ENCODE measurements around the gene FHOD3. TPM values are rescaled to one million over a fixed set of nuclear protein-coding genes. Genes with fewer than 3 reads are reported as not detected.

The FHOD3 gene
- polyA plus RNA-seq, 4 donors: 36.8 to 46.8 (median 42.1) TPM

DNA sequence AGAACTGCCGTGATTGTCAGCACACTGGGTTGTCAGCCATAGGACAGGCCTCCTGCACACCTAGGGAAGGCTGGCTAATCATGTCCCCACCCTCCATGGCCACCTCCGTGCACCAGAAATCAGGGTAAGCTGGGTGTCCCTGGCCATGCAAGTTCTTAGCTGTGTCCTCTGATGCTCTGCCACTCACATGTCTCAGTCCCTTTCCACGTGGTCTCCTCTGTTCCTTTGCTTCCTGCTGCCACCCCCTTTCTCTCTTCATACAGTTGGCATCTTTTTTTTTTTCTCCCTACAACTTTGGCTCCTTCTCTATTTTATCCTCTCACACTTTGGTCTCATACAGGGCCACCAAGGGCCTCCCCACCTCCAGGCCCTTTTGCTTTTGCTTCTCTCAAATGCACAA is 377.6 kb downstream of the FHOD3 start:
- no peak for DNase-seq (ENCODE audit: low read depth in 4 of 4, low spot score in 3 of 4)

DNA sequence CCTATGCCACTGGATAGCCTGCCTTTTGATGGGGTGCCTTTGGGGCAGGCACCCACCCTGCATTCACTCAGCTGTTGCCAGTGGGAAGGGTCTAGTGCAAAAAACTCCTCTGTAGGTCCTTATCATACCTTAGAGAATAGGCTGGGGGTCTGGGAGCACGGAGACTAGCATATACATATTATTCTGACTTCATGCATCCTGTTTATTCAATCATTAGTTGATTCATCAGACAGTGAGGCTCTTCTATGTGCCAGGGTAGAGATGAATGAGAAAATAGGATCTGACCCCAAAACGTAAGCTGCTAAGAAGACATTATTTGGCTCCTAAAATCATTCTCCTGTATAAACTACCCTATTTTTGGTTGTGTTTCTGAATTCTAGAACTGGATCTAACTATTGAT is 378.0 kb downstream of the FHOD3 start:
- no peak for DNase-seq (ENCODE audit: low read depth in 4 of 4, low spot score in 3 of 4)

- no peak for DNase-seq (ENCODE audit: low read depth in 4 of 4, low spot score in 3 of 4)
Observed at GRCh38 chr18:36676629-36677028, 379.1 kb downstream of the FHOD3 start.

GRCh38 chr18:36680042-36680441 is 382.5 kb downstream of the FHOD3 start:
- DNase-seq (ENCODE audit: low read depth in 4 of 4, low spot score in 3 of 4): no peak

- DNase-seq (ENCODE audit: low read depth in 4 of 4, low spot score in 3 of 4): no peak
Observed at GRCh38 chr18:36685580-36685979, 388.1 kb downstream of the FHOD3 start.

DNA sequence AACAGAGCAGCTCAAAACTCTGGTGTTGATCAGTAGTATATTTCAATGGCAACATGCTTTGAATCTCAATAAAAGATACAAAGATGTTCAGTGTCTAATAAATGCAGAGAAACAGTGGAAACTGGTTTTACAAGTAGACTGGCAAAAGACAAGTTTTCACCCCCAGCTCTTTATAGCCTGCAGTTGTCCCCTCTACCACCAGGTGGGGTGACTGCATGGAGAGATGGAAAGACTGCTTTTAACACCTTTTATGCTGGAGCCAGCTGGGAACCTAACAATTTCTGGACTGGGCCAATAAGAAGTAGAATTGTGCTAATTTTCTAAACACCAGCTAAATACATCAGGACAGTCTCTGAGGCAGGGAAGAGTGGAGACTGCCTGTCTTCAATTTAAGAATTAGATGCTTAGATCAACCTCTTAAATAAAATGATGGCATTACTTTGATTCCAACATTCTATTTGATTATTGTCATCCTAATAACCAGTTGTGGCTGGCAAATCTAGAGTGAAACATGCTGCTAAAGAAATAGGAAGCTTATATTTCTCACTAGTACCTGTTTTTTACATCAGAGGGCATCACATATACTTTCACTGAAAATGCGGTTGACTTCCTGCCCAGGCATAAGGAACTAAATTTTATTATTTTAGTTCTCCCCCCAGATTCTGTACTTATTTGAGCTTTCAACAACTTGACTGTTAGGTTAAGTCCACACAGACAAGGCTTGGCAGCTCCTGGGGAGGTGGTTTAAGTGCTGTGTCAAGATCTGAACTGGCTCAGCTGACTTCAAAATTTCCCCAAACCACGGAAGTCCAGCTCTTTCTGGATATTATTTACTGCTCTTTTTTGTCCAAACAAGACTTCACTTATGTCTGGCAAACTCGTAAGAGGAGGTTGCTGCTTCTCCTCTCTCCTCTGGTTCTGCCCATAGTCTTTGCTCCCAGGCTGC is 390.8 kb downstream of the FHOD3 start:
- peak in 3 of 4 donors; percentile 50 to 62 (median 51) for DNase-seq (ENCODE audit: low read depth in 4 of 4, low spot score in 3 of 4)

GRCh38 chr18:36692371-36692770 is 394.9 kb downstream of the FHOD3 start:
- DNase-seq (ENCODE audit: low read depth in 4 of 4, low spot score in 3 of 4): no peak

DNA sequence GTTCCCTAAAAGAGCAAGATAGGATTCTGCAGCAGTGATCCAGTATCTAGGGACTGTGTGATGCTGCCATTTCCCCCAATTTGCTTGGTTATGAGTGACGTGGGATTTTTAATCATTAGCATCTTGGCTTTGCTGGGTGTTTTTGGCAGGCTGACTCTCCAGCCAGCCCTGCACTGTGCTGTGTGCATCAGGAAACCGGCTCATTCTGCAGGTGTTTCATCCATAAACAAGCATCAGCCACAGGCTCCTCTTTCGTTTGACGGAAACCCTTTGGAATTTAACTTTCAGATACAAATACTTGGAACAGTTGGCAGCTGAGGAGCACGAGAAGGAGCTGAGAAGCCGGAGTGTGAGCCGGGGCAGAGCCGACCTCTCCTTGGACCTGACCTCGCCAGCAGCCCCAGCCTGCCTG is 395.4 kb downstream of the FHOD3 start:
- no peak for DNase-seq (ENCODE audit: low read depth in 4 of 4, low spot score in 3 of 4)

GRCh38 chr18:36693931-36694620 is 396.6 kb downstream of the FHOD3 start:
- DNase-seq (ENCODE audit: low read depth in 4 of 4, low spot score in 3 of 4): no peak

DNA sequence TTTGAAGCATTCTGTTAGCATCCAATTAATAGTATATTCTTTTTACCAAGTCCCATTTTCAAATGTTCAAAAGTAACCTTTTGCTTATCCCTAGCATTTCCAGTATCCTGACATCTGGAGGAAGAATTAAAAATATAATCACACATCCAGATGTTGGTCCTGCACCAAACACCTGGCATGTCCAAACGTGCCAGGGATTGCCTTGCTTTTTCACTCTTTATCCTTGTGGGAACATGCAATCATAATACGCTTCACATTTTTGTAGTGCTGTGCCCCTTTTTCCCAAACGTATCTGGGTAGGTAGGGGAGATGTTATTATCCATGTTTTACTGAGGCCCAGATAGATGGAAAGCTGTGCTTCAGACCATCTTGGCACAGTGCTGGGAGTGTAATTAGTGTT is 398.3 kb downstream of the FHOD3 start:
- DNase-seq (ENCODE audit: low read depth in 4 of 4, low spot score in 3 of 4): no peak

DNA sequence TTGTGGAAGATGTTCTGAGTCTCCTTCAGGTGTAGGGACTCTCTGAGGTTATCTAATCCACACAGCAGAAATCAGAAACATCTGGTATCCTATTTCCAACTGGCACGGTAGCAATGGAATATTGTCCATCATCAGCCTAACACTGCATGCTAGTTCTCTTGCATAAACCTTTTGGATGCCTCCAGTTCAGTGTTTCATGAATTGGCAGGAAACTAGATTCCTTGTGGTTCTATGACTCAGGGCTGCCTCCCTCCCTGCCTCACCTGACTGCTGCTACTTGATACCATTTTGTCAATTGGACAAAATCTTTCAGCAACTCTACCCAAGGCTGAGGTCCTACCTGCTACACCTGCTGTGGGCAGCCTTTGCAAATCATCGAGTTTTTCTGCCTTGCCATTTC is 400.4 kb downstream of the FHOD3 start:
- DNase-seq (ENCODE audit: low read depth in 4 of 4, low spot score in 3 of 4): no peak

DNA sequence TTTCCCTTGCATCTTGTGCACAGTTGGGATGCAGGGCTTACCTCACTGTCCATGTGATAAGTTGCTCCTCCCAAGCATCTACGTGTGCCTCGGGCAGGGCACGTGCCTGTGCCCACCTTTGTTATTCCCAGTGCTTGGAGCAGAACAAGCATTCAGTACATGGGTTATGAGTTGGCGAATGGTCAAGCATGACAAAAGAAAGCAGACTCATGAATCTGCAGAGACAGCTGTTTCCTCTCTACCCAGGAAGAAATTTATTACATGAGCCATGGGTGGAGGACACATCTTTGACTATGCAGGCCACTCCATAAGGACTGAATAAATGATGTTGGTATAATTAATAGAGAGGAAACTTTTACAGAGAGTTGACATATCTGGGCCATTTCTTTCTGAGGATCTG is 403.4 kb downstream of the FHOD3 start:
- DNase-seq (ENCODE audit: low read depth in 4 of 4, low spot score in 3 of 4): no peak

DNA sequence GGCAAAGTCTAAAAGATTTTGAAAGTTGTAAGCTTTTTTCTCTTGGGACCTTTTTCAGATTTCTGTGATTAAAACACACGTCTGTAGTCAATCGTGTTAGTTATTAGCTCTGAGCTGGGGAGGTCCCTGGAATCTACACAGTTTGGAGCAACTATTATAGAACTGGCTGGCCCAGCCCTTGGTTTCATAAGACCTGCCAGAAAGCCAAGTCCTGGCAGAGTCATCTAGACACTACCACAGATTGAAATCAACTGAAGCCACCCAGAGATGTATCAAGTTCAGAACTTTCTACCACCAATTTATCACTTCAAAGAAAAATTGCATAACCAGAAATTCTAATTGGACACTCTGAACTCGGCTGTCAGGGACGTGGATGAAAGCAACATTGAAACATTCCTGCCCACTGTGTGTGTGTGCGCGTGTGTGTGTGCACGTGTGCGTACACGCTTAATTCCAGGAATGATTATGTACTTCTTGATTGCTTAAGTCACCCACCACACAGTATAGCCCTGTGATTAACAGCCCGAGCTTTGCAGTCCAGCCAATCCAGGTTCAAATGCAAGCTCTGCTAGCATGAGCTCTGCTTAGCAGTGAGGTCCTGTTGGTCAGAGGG is 405.0 kb downstream of the FHOD3 start:
- no peak for DNase-seq (ENCODE audit: low read depth in 4 of 4, low spot score in 3 of 4)

DNA sequence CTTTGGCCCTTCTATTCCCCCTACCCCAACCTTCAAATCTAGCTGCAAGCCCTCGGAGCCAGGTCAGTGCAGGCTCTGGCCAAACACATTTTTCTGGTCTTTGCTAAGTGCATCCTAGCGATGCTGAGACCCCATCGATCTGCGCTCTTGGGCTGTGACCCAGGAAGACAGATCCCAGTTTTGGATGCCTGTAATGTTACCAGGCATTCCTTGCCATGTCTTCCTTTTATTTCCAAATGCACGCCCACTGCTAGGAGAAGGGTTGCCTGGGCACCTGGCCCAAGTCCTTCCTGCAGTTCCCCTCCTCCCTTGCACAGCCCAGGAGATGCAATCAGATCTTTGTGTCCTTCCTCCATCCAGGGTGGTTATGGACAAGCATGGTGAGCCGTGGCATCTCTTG is 406.6 kb downstream of the FHOD3 start:
- DNase-seq (ENCODE audit: low read depth in 4 of 4, low spot score in 3 of 4): no peak

GRCh38 chr18:36706134-36706881 is 408.8 kb downstream of the FHOD3 start:
- peak in 2 of 4 donors; percentile 20 to 22 for DNase-seq (ENCODE audit: low read depth in 4 of 4, low spot score in 3 of 4)

DNA sequence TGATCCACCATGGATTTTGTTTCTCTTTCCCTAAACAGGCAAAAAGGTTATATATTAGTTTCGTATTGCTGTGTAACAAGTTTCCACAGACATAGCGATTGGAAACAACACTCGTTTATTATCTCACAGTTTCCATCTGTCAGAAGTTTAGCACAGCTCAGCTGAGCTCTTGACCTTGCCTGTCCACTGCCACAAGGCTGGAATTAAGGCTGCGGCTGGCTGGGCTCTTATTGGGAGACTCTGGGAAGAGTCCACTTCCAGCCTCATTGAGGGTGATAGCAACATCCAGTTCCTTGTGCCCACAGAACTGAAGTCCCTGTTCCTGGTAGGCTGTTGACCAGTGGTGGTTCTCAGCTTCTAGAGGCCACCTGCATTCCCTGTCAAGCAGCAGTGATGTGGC is 410.9 kb downstream of the FHOD3 start:
- no peak for DNase-seq (ENCODE audit: low read depth in 4 of 4, low spot score in 3 of 4)

- no peak for DNase-seq (ENCODE audit: low read depth in 4 of 4, low spot score in 3 of 4)
Observed at GRCh38 chr18:36709315-36709714, 411.8 kb downstream of the FHOD3 start.

DNA sequence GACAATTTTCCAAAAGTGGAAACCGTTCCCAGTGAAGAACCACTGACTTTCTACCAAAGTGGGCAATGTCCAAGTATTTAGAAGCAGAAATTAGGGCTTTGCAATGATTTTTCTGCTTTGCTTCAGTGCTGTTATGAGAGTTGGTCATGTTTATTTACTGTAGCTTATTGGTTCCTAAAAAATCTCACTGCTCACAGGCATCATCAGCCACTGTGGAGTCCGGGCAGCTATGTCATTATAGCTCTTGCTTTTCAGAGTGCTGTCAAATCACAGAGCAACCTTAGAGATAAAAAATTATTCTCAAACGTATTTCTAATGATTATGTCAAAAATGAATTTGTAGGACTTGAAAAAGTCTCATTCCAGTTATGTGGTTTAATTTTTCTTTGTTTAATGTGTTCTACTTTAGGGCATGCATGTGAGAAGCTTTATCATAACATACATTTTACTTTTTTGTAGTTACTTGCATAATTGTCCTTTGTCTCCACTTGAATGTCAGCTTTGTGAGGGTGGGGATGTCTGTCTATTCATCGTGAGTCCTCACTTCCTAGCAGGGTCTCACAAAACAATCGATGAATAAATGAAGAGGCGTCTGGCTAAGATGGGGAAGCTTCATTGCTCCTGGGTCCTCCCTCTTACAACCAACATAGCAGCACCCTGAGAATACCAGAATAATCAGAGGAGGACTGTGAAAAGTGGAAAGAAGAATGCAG is 413.7 kb downstream of the FHOD3 start:
- DNase-seq (ENCODE audit: low read depth in 4 of 4, low spot score in 3 of 4): no peak

GRCh38 chr18:36711813-36712444 is 414.4 kb downstream of the FHOD3 start:
- no peak for DNase-seq (ENCODE audit: low read depth in 4 of 4, low spot score in 3 of 4)

DNA sequence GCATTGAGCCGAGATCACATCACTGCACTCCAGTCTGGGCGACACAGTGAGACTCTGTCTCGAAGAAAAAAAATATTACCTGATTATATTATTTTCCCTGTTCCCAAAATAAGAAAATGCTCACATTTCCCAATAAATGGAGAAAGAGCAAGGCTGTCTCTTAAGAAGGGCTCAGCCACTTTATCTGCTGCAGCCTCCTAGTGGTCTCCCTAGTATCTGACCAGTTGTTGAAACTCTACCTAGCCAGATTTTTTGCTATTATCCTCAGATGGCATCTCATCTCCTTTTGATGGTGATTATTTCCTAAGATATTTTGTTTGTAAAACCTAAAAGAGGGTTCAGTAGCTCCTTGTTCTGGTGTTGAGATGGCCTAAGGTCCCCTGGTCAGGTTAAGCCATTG is 417.0 kb downstream of the FHOD3 start:
- no peak for DNase-seq (ENCODE audit: low read depth in 4 of 4, low spot score in 3 of 4)

Data from right renal pelvis (tissue), 4 donors.